Motor neuron (in vitro differentiated cells): ENCODE data around the gene LYZL1. TPM values are rescaled to one million over a fixed set of nuclear protein-coding genes. Genes with fewer than 3 reads are reported as not detected.
"Not testable (repeated sequence)": the region's sequence is repeated elsewhere in the genome, so short reads cannot be mapped to it uniquely, and the experiment has no call there.

ENCODE experiments used
- ATAC-seq, 8 experiments: fragments of 200-7000 bp; cut with Tn5 transposase; replicated peaks in 6 of 8; 2 replicates each; pipeline ENCODE4 v1.8.0; 2021; ENCODE audit warnings: mild to moderate bottlenecking in 8 of 8, moderate library complexity in 8 of 8
- H3K27ac ChIP-seq, 2 donors: fragments of 250-450 bp; sonication (Bioruptor Pico); 2 replicates each; pipeline ENCODE4 v1.9.0; 2021; ENCODE audit warnings: antibody characterized with exemption in 2 of 2, mild to moderate bottlenecking in 2 of 2, moderate library complexity in 1 of 2
- H3K4me1 ChIP-seq, 2 donors: fragments of 250-450 bp; sonication (Bioruptor Pico); replicated peaks in 1 of 2; 2 replicates each; pipeline ENCODE4 v1.6.1; 2021; ENCODE audit warnings: antibody characterized with exemption in 2 of 2, mild to moderate bottlenecking in 2 of 2, moderate library complexity in 1 of 2
- H3K4me3 ChIP-seq, 5 donors: fragments of 250-450 bp; sonication (Bioruptor Pico); 2 replicates each; pipeline ENCODE4 v1.9.0; 2021; ENCODE audit warnings: antibody characterized with exemption in 5 of 5, mild to moderate bottlenecking in 5 of 5, moderate library complexity in 4 of 5
- WGBS, 10 experiments: fragments of 450-650 bp; shearing (Covaris generic); methylation state at CpG; one replicate each; pipeline ENCODE4 v1.0.0; 2022; 5-methylcytosine and 5-hydroxymethylcytosine counted together
- in situ Hi-C, 9 experiments: fragments of 400-800 bp; cut with MboI; loops; one replicate each; pipeline ENCODE4 v1.15.0; 2021; ENCODE audit warnings: low sequenced_read_pairs in 9 of 9, low pct_unique_long_range_greater_than_20kb in 2 of 9; ENCODE audit not compliant: unreplicated experiment in 9 of 9
- total RNA-seq, 8 experiments: library from RNA; unstranded; fragments of 300-600 nt; gene quantifications; 2 replicates each; pipeline versions ENCODE4 v1.2.3 to v1.2.4, GENCODE V29; 2022

Gene LYZL1
- total RNA-seq, 8 experiments from 2014 or later, result not detected

GRCh38 chr10:29346296-29347001 lies 57.6 kb downstream of the LYZL1 start:
- WGBS, 10 experiments, result 33 to 46% (median 39%) methylated on average over 1 to 7 of the region's 9 CpGs; no CpG with 5 or more reads in 4 of the 10 experiments
- peak in 5 of 8 experiments; percentile 66 to 96 (median 94) for ATAC-seq
- in situ Hi-C loops, result no loop called here
- H3K4me3 ChIP-seq, result no peak overlapping the region
- peaks cover 31 to 32% of the 10 kb centered on the region in 2 donors for H3K4me1 ChIP-seq
- H3K27ac ChIP-seq, result peak overlapping the region; percentile 32 to 77

DNA sequence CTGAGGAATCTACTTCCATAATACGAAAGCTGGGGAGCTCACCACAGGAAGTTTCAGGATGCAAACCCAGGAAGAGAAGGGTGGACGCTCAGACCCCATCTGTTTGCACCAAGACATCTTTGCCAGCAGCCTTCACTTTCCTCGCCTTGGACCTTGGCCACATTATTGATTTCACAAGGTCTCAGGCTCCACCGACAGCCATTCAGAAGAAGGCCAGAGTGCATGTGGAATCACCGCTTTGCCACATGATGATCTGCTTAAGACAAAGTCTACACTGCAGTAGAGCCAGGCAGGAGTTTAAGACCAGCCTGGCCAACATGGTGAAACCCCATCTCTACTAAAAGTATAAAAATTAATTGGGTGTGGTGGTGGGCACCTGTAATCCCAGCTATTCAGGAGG lies 60.0 kb downstream of the LYZL1 start:
- Histone ChIP-seq H3K27ac (no peak overlapping the region), H3K4me1 (peaks cover 35 to 36% of the 10 kb centered on the region in 2 donors), H3K4me3 (no peak overlapping the region)
- ATAC-seq, result no peak
- WGBS, 10 experiments, result 70 to 100% (median 93%) methylated on average over 1 to 5 of the region's 5 CpGs; no CpG with 5 or more reads in 1 of the 10 experiments
- in situ Hi-C loops, result no loop called here

- WGBS, 10 experiments, result 20 to 100% (median 80%) methylated on average over 1 to 3 of the region's 3 CpGs; no CpG with 5 or more reads in 1 of the 10 experiments
These were observed 64.4 kb downstream of the LYZL1 start for GRCh38 chr10:29353305-29353704.

DNA sequence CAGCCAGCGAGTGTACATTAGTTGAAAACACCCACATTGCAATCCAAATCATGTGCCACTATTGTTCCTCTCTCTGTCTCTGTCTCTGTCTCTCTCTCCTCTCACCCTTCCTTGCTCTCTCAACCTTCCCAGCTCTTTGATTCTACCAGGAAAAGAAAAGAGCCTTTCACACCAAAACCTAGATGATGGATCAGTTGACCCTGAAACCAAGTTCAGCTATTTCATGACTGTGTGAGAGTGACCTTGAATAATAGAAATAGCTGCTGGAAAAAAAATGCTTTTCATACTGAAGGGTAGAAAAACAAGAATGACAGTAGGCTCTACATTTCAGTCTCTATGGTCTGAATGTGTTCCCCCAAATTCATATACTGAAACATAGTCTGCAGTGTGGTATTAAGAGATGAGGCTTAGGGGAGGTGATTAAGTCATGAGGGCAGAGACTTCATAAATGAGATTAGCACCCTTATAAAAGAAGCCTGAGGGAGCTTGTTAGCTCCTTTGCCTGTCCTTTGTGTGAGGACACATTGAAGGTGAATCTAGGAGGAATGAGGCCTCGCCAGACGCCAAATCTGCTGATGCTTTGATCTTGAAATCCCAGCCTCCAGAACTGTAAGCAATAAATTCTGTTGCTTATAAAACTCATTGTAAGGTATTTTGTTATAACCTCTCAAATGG lies 65.2 kb downstream of the LYZL1 start:
- in situ Hi-C loops, result no loop called here
- WGBS, 10 experiments, result 17 to 100% (median 53%) methylated on average over 1 to 3 of the region's 3 CpGs; no CpG with 5 or more reads in 2 of the 10 experiments
- Histone ChIP-seq H3K27ac (no peak overlapping the region), H3K4me1 (peaks cover 11 to 13% of the 10 kb centered on the region in 2 donors), H3K4me3 (no peak overlapping the region)
- no peak for ATAC-seq

More at GRCh38 chr10:29353305-29353704, 64.4 kb downstream of the LYZL1 start:
- ATAC-seq, result no peak
- in situ Hi-C loops, result no loop called here
- Histone ChIP-seq H3K4me1 (peaks cover 11 to 13% of the 10 kb centered on the region in 2 donors), H3K27ac (no peak overlapping the region), H3K4me3 (no peak overlapping the region)

DNA sequence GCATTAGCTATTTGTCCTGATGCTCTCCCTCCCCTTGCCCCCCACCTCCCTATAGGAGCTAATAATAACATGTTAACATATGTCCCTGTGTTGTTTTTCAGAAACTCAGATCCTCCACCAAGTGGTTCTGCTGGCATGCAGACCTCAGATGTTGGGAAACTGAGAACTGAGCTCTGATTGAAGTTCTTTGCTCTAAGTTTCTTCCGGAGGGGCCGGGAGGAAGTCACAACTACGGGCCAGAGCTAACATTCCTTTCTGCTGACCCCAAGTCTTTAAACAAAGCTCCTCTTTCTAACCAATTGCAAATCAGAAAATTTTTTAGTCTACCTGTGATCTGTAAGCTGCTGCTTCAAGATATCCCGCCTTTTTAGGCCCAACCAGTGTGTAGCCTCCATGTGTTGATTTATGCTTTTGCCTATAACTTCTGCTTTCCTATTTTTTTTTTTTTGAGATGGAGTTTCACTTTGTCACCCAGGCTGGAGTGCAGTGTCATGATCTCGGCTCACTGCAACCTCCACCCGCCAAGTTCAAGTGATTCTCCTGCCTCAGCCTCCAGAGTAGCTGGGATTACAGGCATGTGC lies 66.6 kb downstream of the LYZL1 start:
- no peak overlapping the region for H3K4me3 ChIP-seq
- peaks cover 11 to 13% of the 10 kb centered on the region in 2 donors for H3K4me1 ChIP-seq
- H3K27ac ChIP-seq, result no peak overlapping the region
- in situ Hi-C loops, result no loop called here
- 60 to 97% (median 89%) methylated on average over 1 to 6 of the region's 6 CpGs; no CpG with 5 or more reads in 2 of the 10 experiments for WGBS, 10 experiments
- no peak for ATAC-seq

DNA sequence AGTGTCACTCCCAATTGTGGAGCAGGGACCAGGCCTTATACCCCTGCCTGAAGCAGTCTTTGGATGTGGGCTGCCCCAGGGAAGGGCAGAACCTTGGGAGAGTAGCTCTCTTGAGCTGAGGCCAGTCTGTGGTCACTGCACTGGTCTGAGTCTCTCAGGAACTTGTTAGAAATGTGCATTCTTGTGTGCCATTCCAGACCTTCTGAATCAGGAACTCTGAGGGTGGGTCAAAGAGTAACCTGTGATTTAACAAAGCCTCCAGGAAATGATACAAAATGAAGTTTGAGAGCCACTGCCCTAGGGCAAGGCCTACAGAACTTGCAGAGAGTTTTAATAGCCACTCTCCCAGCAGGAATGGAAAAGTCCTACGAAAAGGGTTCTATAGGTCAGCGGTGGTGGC lies 68.1 kb downstream of the LYZL1 start:
- in situ Hi-C loops, result no loop called here
- H3K27ac ChIP-seq, result no peak overlapping the region
- no peak overlapping the region for H3K4me3 ChIP-seq
- H3K4me1 ChIP-seq, result peaks cover 11 to 15% of the 10 kb centered on the region in 2 donors
- 83 to 100% (median 100%) methylated on average over 1 to 2 of the region's 2 CpGs; no CpG with 5 or more reads in 5 of the 10 experiments for WGBS, 10 experiments
- peak in 2 of 8 experiments; percentile 86 to 87 for ATAC-seq

- no peak overlapping the region for H3K4me3 ChIP-seq
- no peak for ATAC-seq
- in situ Hi-C loops, result no loop called here
- no peak overlapping the region for H3K27ac ChIP-seq
- 4 to 96% (median 90%) methylated on average over 2 to 12 of the region's 12 CpGs; no CpG with 5 or more reads in 1 of the 10 experiments for WGBS, 10 experiments
- peaks cover 11 to 15% of the 10 kb centered on the region in 2 donors for H3K4me1 ChIP-seq
These were observed 69.2 kb downstream of the LYZL1 start for GRCh38 chr10:29358010-29358616.

DNA sequence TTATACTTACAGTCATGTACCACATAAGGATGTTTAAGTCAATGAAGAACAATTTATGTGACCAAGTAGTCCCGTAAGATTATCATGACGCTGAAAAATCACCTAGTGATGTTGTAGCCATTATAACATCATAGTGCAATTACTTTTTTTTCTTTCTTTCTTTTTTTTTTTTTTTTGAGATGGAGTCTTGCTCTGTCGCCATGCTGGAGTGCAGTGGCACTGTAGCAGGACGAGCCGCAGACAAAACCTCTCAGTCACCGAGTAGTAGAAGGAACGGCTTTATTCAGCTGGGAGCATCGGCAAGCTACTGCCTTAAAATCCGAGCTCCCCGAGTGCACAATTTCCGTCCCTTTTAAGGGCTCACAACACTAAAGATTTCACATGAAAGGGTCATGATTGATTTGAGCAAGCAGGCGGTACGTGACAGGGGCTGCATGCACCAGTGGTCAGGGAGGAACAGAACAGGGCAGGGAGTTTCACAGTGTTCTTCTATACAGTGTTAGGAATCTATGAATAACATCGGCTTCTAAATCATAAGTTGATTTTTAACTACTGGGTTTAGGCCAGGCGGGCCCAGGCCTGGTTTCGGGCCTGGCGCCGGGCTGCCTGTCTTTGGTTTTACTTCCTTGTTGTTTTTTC lies 71.5 kb downstream of the LYZL1 start:
- ATAC-seq, result peak in 2 of 8 experiments; percentile 55 to 59
- H3K4me3 ChIP-seq, H3K4me1 ChIP-seq, in situ Hi-C loops, H3K27ac ChIP-seq: not testable (repeated sequence)
- 60 to 93% (median 81%) methylated on average over 1 to 4 of the region's 18 CpGs; no CpG with 5 or more reads in 3 of the 10 experiments for WGBS, 10 experiments
